A204.1 (cell line): ENCODE data around the gene KLC1.
"Not testable (repeated sequence)": the region's sequence is repeated elsewhere in the genome, so short reads cannot be mapped to it uniquely, and the experiment has no call there.

Experiments used
- FAIRE-seq: peaks from 2 replicates; lab custom pipeline; 2012; peaks lifted over from hg19 to GRCh38; lab: Jason Lieb, UNC

The KLC1 gene

GRCh38 chr14:103628684-103629502 lies at the start of gene KLC1:
KLC1 (plus strand) TSS chr14:103629211; CDS start chr14:103654565, 25,354 bp downstream.
- no peak for FAIRE-seq

DNA sequence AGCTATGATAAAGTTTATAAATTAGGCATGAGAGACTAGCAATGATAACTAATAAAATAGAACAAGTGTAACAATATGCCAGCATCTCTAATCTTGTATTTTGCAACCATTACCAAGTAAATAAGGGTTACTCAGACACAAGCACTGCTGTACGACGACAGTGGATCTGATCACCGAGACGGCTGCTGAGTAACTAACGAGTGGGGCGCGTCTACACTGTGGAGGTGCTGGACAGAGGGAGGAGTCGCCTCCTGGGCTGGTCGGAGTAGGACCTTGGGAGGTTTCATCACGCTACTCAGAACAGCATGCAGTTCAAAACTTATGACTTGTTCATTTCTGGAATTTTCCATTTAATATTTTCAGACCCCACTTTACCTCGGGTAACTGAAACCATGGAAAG lies 47.8 kb upstream of the KLC1 start:
- no peak for FAIRE-seq

DNA sequence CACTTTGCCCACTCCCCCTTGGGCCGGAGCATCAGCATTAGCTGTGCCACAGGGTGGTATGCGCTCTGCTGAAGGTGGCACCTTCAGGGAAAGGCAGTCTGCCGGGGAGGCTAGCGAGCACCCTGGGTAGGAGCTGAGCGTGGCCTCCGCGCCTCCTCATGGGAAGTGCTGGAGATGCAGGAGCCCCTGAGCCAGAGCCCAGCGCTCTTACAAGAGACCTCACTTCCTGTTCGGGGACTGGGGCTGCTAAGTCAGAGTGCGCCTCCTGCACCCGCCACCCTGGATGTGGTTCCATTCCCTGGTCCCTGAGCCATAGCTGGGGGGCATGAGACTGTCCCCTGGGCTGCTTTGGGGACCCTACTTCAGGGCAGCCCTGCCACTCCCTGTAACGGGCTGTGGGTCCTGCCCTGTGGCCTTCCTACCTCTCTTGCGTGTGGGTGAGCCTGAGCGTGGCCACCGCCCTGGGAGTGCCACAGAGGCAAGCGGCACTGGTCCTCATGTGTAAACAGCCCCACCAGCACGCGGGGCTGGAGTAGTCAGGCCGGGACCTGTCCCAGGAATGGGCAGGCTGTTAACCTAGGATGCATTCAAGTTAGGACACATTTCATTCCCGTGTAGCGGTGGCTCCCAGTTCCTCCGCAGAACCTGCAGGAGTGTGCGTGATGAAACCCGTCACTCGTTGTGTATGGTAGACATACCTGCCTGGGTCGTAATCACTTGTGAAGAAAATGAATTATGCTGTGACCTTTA lies 46.9 kb upstream of the KLC1 start:
- no peak for FAIRE-seq

- no peak for FAIRE-seq
Observed at GRCh38 chr14:103584326-103584915, 44.6 kb upstream of the KLC1 start.

DNA sequence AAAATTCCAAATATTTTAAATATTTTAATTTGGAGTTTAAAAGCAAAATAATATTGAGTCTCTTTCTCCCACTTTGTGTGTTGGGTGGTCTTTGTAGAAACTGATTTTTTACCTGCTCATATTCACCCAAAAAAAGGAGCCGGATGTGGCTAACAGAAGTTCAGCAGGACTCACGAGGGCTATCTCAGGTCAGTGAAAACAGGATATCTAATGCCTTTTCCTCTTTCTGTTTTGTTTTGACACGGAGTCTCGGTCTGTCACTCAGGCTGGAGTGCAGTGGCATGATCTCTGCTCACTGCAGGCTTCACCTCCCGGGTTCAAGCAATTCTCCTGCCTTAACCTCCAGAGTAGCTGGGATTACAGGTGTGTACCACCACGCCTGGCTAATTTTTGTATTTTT lies 35.4 kb upstream of the KLC1 start:
- no peak for FAIRE-seq

- peak; percentile 96 for FAIRE-seq
Observed at GRCh38 chr14:103594265-103594664, 34.7 kb upstream of the KLC1 start.

DNA sequence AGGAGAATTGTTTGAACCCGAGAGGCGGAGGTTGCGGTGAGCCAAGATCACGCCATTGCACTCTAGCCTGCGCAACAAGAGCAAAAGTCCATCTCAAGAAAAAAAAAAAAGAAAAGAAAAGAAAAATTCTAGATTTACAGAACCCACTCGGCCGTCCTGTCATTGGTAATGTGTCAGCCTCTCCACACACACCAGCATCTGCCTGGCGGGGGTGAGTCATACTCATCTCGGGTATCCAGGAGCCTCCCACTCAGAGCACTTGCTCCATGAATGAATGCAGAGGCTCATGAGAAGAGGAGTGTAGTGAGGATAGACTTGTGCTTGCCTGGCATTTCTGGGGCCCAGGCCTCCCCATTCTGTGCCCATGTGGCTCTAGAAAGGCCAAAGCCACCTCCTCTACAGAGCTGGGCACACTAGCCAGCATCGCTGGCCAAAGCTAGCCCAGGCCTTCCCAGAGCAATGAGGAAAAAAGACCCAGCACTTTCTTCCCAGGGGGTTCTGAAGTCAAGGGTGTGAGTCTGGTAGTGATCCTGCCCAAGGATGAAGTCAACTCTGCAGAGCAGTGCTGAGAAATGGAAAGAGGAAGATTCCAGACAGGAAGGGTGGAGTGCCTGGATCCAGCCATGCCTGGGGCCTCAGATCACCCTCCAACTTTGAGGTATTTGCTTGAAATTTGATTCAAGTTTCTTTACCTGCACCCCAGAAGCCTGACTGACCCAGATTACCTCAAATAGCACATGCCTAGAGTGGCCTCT lies 31.2 kb upstream of the KLC1 start:
- no peak for FAIRE-seq

GRCh38 chr14:103600503-103600902 lies 28.5 kb upstream of the KLC1 start:
- FAIRE-seq, result no peak

GRCh38 chr14:103604620-103605019 lies 24.4 kb upstream of the KLC1 start:
- FAIRE-seq, result no peak

- no peak for FAIRE-seq
Observed at GRCh38 chr14:103606963-103607668, 21.9 kb upstream of the KLC1 start.

DNA sequence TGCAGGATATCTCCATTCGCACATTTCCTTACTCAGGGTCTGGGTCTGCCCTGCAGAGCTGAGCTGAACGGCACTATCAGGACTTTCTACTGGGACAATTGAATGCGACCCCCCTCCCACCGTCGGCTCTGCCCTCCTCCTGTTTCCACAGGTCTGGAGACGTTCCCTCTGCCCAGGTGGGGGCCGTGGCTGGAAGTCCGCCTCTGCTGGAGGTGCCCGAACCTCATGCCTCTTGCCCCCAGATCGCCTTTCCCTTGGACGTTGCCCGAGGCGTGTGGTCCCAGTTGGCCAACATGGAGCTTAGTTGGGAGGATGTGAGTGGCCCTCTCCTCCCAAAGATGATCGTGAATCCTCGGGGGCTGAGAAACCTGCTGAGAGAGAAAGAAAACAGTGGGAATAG lies 21.2 kb upstream of the KLC1 start:
- no peak for FAIRE-seq

DNA sequence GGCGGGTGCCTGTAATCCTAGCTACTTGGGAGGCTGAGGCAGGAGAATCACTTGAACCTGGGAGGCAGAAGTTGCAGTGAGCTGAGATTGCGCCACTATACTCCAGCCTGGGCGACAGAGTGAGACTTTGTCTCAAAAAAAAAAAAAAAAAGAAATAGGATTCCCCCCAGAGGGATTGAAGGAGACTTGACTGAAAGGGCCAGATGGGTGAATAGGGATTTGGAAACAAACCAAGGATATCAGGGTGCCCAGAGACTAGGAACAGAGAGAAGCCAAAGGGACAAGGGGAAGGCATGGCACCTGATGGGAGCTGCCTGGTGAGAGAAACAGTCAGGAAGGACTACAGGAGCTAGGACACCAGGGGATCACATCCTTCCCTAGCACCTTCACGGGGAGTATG lies 19.9 kb upstream of the KLC1 start:
- FAIRE-seq, result not testable (repeated sequence)

DNA sequence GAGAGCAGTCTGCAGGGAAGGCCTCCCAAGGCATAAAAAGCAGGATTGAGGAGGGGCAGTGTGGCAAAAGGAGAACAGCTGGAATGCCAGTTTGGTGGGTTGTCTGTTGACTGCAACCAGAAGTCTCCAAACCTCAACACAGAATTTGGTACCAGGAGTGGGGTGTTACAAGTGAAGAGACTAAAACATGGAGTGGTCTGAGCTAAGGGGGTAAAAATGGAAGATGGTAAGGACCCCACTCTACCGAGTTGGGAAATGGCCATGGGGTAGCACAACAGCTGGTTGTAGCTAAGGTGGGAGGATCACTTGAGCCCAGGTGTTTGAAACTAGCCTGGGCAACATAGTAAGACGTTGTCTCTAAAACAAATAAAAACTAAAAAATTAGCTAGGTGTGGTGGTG lies 17.8 kb upstream of the KLC1 start:
- no peak for FAIRE-seq

GRCh38 chr14:103613517-103613916 lies 15.5 kb upstream of the KLC1 start:
- FAIRE-seq, result peak; percentile 70

- FAIRE-seq, result no peak
Observed at GRCh38 chr14:103616635-103617300, 12.2 kb upstream of the KLC1 start.

DNA sequence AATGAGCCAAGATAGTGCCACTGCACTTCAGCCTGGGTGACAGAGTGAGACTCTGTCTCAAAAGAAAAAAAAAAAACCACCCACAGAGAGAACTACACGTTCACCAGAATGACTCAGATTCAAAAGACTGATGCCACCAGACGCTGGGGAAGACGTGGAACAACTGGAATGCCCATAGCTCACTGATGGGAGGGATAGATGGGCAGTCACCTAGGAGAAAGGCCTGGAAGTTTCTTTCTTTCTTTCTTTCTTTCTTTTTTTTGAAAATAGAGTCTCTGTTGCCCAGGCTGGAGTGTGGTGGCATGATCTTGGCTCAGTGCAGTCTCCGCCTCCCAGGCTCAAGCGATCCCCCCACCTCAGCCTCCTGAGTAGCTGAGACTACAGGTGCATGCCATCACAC lies 10.0 kb upstream of the KLC1 start:
- no peak for FAIRE-seq

DNA sequence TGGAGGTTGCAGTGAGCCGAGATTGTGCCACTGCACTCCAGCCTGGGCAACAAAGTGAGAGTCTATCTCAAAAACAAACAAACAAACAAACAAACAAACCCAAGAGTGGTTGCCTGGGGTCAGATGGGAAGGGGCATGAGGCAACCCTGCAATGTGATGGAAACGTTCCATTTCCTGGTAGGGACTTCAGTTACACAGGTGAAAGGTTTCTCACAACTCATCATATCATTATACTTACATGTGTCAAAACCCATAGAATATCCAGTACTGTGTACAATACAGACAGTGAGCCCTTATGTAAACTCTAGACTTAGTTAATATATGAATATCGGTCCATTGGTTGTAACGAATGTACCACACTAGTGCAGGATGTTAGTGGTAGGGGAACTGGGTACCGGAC lies 7.2 kb upstream of the KLC1 start:
- FAIRE-seq, result no peak

DNA sequence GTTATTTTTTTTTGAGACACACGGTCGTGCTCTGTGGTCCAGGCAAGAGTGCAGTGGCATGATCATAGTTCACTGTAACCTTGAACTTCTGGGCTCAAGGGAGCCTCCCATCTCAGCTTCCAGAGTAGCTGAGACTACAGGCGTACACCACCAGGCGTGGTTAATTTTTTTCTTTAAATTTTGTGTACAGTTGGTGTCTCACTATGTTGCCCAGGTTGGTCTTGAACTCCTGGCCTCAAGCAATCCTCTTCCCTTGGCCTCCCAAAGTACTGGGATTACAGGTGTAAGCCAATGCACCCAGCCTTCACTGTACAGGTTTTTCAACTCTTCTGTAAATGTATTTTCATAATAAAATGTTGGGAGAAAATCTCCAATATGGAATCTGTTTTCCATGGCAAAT lies 5.7 kb upstream of the KLC1 start:
- no peak for FAIRE-seq

- FAIRE-seq, result no peak
Observed at GRCh38 chr14:103623883-103624482, 5.0 kb upstream of the KLC1 start.

- FAIRE-seq, result no peak
Observed at GRCh38 chr14:103624860-103625259, 4.2 kb upstream of the KLC1 start.
